CMK (cell line): ENCODE measurements around the gene CLDND1.

Source experiments
- DNase-seq: peaks from one replicate; pipeline ENCODE4 v3.0.0-alpha.2; 2010; ENCODE audit warnings: low read depth

Gene CLDND1

GRCh38 chr3:98514948-98515347, 7.8 kb downstream of the CLDND1 start:
- DNase-seq, result no peak

DNA sequence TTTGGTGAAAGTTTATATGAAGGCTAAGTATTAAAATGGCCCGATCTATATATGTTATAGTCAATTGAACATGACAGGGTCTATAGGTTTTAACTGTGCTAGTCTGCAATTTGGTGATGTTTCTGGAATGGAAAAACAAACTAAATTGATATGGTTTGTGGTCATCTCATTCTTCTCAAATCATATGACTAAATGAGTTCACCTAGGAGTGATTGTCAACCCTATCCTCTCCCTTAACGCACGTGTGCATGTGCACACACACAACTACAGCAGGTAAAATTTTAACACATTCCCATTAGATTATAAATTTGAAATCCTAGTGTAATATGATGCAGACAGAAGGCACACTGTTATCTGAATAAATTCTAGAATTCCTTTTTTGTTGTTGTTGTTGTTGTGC, 9.0 kb downstream of the CLDND1 start:
- no peak for DNase-seq

DNA sequence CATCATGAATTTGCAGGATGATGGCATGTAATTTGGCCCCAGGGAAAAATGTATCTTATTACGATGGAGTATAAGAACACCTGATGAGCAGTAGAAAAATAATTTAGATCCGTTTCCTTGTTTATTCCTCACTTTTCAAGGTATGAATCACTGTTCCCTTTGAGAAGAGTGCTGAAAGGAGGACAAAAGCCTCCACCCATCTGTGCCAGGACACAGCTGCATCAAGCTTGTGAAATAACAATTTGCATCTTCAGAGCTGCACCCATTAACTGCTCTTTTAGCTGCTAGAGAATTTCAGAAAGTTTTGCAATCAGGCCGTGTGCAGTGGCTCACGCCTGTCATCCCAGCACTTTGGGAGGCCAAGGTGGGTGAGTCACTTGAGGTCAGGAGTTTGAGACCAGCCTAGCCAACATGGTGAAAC, 9.6 kb downstream of the CLDND1 start:
- no peak for DNase-seq

DNA sequence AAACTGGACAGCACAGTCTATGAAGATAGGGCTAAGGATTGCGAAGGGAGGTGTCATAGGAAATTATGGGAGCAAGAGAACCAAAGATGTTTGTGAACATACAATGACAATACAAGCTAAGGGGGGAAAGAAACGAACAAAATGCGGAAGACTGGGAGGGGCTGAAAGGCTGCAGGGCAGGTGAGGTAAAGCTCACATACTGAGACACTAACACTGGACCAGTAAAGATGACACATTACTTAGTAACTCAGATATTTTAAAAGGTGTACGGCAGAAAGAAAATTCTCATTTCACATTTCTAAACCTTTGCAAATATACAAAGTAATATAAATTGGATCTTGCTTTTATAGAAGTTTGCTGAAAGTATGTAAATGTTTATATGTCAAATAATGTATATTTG, 10.1 kb downstream of the CLDND1 start:
- no peak for DNase-seq

GRCh38 chr3:98508582-98508981, 14.1 kb downstream of the CLDND1 start:
- no peak for DNase-seq

GRCh38 chr3:98504539-98504938, 18.2 kb downstream of the CLDND1 start:
- DNase-seq, result no peak

DNA sequence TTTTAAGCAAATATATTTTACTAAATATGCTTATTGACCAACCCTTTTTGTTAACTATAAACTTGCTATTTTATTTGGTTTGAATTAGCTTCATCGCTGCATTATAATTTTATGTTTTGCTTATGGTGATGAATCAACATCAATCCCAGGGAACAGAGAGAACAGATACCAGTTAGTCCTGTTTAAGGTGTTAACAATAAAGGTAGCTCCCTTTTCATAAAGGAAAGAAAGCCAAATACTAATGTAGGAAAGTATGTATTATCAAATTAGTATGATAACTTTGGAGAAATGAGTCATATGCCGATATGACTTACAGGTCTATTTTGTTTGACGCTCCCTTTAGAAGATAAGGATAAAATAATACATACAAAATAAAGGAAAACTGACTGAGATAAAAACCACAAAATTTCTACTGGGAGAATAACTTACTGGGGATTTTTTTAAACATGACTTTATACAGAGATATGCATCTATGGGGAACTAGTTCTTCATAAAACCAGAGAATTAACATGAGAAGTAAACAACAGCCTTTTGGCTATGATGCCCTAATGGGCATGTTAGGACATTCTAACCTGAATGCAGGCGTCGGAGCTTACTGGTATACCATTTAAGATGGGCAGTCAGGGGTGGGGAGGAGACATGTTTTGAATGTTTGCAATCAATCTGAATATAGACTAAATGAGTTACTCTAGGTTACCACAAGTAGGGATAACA, 20.7 kb downstream of the CLDND1 start:
- DNase-seq, result no peak

DNA sequence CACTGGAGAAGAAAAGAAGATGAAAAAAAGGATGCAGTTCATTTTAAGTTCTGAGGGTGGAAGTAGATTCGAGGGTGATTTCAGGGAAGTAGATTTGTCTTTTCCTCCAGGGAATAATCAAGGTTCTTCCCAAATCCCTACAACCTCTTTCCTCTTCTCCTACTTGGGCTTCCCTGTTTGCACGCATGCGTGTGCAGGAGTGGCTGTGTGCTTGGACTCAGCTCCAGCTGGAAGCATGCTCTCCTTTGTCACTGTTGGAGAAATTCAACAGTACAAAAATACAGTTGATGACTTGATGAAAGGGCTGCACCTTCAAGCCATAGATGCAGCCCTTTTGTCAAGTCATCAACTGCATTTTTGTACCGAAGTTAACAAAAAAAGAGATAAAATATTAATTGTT, 21.4 kb downstream of the CLDND1 start:
- DNase-seq, result no peak

DNA sequence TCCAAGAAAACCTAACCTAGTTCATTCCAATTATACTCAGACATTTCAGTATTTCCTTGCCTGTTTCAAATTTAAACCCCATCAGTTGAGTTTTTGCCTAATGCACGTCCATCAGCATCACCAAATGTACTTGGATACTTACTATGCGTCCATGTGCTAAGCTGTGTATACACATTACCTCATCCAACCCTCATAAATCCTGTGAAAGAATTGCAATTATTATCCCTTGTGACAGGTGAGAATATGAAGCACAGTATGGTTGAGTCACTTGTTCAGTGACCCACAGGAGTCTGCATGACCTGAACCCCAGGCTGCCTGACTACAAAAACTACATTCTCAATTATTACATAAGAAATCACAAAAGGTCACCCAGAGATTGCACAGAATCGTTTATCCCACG, 22.7 kb downstream of the CLDND1 start:
- no peak for DNase-seq

DNA sequence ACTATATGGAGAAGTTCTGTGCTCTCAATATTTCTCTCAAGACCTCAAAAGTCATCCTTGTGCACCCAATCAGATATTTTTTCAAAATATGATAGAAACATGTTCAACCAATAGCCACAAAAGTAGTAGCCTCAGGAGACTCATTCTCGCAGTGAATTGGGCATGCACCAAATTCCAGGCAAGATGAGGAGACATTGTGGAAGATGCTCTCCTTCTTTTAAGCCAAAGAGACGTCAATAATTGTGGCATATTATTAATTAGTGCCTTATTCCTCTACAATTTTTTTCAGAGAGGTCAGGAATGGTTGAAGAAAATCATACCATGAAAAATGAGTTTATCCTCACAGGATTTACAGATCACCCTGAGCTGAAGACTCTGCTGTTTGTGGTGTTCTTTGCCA, 25.3 kb downstream of the CLDND1 start, which contains the start of gene OR5K2:
Gene OR5K2, plus strand, starts transcription at position 301 of the 400 bp plus-strand sequence. Its CDS starts 0 bp downstream, at position 301.
- no peak for DNase-seq

DNA sequence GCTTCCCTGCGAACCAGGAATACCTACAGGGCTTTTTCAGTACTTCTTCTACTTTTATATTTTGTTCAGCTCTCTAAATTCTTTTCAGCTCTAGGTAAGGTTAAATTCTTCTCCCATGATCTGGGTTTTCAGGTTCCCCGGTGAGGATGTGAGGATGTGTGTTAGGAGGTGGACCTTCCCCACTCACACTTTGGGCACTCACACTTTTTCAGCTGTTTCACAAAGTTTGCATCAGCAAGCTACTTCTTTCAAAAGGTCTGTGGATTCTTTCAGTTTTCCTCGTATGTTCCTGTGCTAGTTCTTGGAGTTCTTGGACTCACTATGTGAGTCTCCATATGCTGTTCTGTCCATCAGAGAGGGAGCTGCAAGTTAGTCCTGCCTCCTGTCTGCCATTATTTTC, 39.1 kb downstream of the CLDND1 start:
- DNase-seq, result no peak

DNA sequence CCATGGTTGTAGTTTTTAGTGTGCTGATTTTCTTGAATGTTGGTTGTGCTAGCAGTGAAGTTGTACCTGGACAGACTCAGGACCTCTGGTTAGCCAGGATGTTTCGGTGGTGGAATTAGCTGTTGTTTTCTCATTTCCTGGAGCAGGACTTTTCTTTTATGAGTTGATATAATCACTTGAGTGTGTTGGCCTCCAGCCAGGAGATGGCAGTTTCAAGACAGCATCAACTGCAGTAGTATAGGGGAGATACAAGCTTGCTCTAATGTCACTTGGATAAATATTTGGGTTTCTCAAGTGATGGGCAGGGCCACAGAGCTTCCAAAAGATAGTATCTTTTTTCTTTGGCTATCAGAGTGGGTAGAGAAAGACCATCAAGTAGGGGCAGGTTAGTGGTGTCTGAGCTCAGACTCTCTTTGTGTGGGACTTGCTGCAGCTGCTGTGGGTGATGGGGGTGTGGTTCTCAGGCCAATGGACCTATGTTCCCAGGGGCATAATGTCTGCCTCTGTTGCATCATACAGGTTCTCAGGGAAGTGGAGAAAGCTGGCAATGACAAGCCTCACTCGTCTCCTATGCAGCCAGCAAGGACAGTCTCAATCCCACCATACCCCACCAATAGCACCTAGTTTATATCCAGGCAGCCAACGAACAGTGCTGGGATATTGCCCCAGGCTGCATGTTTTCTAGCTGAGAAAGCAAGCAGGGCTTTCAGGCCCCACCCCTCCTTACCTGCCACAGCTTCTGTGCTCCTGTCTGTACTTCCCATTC, 39.8 kb downstream of the CLDND1 start:
- DNase-seq, result no peak
